Panc1 (cell line): Measurements from ENCODE around the gene PSEN2.

Experiments used
- POLR2AphosphoS5 ChIP-seq: IDR thresholded peaks from 2 replicates; pipeline ENCODE4 v1.6.1; 2012; ENCODE audit warnings: mild to moderate bottlenecking, low read depth, low read length, moderate library complexity
- REST ChIP-seq, 2 experiments: IDR thresholded peaks; 2 replicates each; pipeline ENCODE4 v1.6.1; 2011 to 2012; ENCODE audit warnings: low read depth in 2 of 2, control low read depth in 1 of 2, low read length in 1 of 2, mild to moderate bottlenecking in 1 of 2, moderate library complexity in 1 of 2; ENCODE audit not compliant: insufficient read depth in 1 of 2
- SIN3A ChIP-seq: IDR thresholded peaks from 2 replicates; pipeline ENCODE4 v1.6.1; 2012; ENCODE audit warnings: low read depth, mild to moderate bottlenecking, low read length, moderate library complexity, borderline replicate concordance; ENCODE audit not compliant: insufficient read depth
- TF ChIP-seq, protein P1 (sequence below): fragments of 450-650 bp; IDR thresholded peaks from 2 replicates; pipeline ENCODE4 v1.5.1; 2017; ENCODE audit warnings: mild to moderate bottlenecking

- TF ChIP-seq, protein P1, sequence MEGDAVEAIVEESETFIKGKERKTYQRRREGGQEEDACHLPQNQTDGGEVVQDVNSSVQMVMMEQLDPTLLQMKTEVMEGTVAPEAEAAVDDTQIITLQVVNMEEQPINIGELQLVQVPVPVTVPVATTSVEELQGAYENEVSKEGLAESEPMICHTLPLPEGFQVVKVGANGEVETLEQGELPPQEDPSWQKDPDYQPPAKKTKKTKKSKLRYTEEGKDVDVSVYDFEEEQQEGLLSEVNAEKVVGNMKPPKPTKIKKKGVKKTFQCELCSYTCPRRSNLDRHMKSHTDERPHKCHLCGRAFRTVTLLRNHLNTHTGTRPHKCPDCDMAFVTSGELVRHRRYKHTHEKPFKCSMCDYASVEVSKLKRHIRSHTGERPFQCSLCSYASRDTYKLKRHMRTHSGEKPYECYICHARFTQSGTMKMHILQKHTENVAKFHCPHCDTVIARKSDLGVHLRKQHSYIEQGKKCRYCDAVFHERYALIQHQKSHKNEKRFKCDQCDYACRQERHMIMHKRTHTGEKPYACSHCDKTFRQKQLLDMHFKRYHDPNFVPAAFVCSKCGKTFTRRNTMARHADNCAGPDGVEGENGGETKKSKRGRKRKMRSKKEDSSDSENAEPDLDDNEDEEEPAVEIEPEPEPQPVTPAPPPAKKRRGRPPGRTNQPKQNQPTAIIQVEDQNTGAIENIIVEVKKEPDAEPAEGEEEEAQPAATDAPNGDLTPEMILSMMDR, result no peak
- TF ChIP-seq SIN3A, result no peak
- TF ChIP-seq REST (IDR thresholded peaks at IDR 0.05; ENCODE audit: insufficient read depth in 1 of 2, low read depth in 2 of 2, low read length in 1 of 2), result no peak
- no peak for TF ChIP-seq POLR2AphosphoS5
Measured at GRCh38 chr1:226872437-226872836, 2.0 kb downstream of the PSEN2 start.
